Colonic mucosa (tissue), 4 donors: ENCODE measurements around the gene SPSB4. TPM values are rescaled to one million over a fixed set of nuclear protein-coding genes. Genes with fewer than 3 reads are reported as not detected.

Source experiments
- DNase-seq: peaks from one replicate; pipeline ENCODE4 v3.0.0-alpha.2; 2020
- H3K27ac ChIP-seq: fragments of 200-600 bp; one replicate; pipeline ENCODE4 v1.8.0; 2021
- H3K27me3 ChIP-seq: fragments of 200-600 bp; one replicate; pipeline ENCODE4 v1.8.0; 2021
- H3K36me3 ChIP-seq: fragments of 200-600 bp; one replicate; pipeline ENCODE4 v1.8.0; 2021
- H3K4me1 ChIP-seq: fragments of 200-600 bp; one replicate; pipeline ENCODE4 v1.8.0; 2021; ENCODE audit warnings: mild to moderate bottlenecking
- H3K4me3 ChIP-seq: fragments of 200-600 bp; one replicate; pipeline ENCODE4 v1.8.0; 2021
- H3K9ac ChIP-seq, 2 donors: one replicate each; pipeline ENCODE4 v1.7.0; 2013; ENCODE audit warnings: control low read depth in 2 of 2, low read depth in 2 of 2, low read length in 2 of 2
- H3K9me3 ChIP-seq: fragments of 200-600 bp; one replicate; pipeline ENCODE4 v1.8.0; 2021
- intact Hi-C: fragments of 100-400 bp; cut with DNase I; formaldehyde crosslinking; loops from one replicate; pipeline ENCODE4 v1.14.1; 2022
- total RNA-seq, 2 donors: library from RNA; stranded (reverse); fragmentation: NEBNext Ultra II Directional in 1 of 2; extraction: Animal tissue kit (Norgen Biotek cat#: 25700) in 1 of 2; gene quantifications; one replicate each; pipeline ENCODE4 v1.2.1, GENCODE V29; 2021
- TF ChIP-seq, protein P1 (sequence below): fragments of 200-600 bp; IDR thresholded peaks from one replicate; pipeline ENCODE4 v1.8.0; 2022; ENCODE audit warnings: antibody characterized with exemption, mild to moderate bottlenecking
- donor health status: healthy.
- donor health status: DM: no; HTN: no; CAD: no.
- donor health status: DM: no; HTN: no; CAD: no.

The SPSB4 gene
- total RNA-seq, 2 donors from 2014 or later, result not detected

DNA sequence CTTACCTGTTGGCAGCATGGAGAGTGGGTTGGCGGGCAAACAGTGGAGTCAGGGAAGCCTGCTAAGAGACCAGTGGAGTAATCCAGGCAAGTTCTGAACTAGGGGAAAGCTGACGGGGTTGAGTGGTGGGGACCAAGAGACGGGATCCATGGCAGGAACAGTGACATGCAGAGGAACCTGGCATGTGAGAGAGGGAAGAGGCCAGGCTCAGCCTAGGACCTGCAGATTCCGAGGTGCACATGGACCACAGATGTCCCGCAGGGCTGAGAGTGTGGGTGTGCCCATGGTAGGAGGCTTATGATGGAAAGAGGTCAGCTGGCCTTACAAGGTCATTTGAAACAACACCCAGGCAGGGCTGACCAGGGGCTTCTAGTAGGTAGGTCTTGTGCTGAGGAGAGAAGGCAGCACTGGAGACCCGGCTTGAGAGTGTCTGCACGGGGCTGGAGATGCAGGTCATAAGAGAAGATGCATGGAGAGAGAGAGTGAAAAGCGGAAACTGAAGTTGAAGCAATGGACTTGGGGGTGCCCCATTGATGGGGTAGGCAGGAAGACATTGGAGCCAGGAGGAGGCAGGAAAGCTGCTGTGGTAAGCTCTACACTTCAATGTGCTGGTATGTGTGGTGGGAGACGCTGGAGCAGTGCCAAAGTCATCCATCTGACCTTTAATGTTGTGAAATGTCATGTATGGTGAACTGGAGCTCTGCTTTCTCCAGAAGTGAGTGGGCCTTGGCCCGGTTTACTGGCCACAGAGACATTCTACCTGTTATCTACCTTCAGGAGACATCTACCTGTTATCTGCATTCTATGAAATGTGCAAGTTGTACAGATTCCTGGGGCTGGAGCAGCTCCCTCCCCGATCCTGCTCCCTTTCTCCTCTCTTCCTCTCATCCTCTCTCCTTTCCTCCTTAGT is 4.6 kb downstream of the SPSB4 start:
- H3K9ac ChIP-seq, result no peak overlapping the region
- TF ChIP-seq, protein P1, sequence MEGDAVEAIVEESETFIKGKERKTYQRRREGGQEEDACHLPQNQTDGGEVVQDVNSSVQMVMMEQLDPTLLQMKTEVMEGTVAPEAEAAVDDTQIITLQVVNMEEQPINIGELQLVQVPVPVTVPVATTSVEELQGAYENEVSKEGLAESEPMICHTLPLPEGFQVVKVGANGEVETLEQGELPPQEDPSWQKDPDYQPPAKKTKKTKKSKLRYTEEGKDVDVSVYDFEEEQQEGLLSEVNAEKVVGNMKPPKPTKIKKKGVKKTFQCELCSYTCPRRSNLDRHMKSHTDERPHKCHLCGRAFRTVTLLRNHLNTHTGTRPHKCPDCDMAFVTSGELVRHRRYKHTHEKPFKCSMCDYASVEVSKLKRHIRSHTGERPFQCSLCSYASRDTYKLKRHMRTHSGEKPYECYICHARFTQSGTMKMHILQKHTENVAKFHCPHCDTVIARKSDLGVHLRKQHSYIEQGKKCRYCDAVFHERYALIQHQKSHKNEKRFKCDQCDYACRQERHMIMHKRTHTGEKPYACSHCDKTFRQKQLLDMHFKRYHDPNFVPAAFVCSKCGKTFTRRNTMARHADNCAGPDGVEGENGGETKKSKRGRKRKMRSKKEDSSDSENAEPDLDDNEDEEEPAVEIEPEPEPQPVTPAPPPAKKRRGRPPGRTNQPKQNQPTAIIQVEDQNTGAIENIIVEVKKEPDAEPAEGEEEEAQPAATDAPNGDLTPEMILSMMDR, result no peak
- no peaks in the 10 kb centered on the region for H3K36me3 ChIP-seq
- no peaks in the 10 kb centered on the region for H3K4me1 ChIP-seq
- no peak overlapping the region for H3K27ac ChIP-seq
- H3K9me3 ChIP-seq, result no peaks in the 10 kb centered on the region
- DNase-seq, result no peak
- no peak overlapping the region for H3K4me3 ChIP-seq
- intact Hi-C loops, result no loop called here
- peaks cover 22% of the 10 kb centered on the region for H3K27me3 ChIP-seq

DNA sequence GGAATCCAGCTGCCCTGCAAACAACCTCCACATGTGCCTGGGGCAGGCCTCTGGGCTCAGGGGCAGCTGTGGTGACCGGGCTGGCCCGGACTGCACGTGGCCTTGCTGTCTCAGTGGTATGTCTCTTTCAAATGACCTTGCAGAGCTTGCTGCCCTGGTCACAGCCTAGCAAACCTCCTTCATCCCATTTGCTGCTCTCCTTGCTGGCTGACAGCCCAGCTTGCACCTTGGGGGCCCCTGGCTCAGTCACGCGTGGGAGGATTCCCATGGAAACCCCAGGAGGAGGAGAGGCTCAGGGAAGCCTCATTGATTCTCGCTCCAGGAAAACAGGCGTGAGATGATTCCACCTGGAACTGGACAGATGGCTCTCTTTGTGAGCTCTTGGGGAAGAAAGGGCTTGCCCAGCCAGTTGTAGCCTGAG is 5.6 kb downstream of the SPSB4 start:
- no peaks in the 10 kb centered on the region for H3K9me3 ChIP-seq
- H3K36me3 ChIP-seq, result no peaks in the 10 kb centered on the region
- intact Hi-C loops, result no loop called here
- TF ChIP-seq, protein P1, result no peak
- peaks cover 12% of the 10 kb centered on the region for H3K27me3 ChIP-seq
- H3K4me3 ChIP-seq, result no peak overlapping the region
- no peak for DNase-seq
- H3K27ac ChIP-seq, result no peak overlapping the region
- H3K9ac ChIP-seq, result no peak overlapping the region
- H3K4me1 ChIP-seq, result no peaks in the 10 kb centered on the region

DNA sequence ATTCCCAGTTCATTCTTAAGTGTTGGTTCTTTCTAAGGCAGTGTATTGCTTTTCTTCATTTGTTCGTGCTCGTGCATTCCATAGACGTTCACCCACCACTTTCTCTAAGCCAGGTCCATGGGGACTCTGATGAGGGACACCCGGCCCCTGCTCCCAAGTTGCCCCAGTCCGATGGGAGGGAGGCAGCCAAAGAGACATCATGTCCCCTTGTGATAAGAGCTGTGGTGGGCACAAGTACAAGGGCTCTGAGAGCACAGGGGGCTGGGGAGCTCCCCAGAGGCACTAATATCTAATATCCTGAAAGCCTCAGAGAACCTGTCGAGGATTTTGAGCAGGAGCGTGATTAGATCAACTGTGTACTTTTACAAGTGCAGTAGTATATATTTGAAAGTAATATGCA is 6.3 kb downstream of the SPSB4 start:
- DNase-seq, result no peak
- H3K27me3 ChIP-seq, result peaks cover 5% of the 10 kb centered on the region

DNA sequence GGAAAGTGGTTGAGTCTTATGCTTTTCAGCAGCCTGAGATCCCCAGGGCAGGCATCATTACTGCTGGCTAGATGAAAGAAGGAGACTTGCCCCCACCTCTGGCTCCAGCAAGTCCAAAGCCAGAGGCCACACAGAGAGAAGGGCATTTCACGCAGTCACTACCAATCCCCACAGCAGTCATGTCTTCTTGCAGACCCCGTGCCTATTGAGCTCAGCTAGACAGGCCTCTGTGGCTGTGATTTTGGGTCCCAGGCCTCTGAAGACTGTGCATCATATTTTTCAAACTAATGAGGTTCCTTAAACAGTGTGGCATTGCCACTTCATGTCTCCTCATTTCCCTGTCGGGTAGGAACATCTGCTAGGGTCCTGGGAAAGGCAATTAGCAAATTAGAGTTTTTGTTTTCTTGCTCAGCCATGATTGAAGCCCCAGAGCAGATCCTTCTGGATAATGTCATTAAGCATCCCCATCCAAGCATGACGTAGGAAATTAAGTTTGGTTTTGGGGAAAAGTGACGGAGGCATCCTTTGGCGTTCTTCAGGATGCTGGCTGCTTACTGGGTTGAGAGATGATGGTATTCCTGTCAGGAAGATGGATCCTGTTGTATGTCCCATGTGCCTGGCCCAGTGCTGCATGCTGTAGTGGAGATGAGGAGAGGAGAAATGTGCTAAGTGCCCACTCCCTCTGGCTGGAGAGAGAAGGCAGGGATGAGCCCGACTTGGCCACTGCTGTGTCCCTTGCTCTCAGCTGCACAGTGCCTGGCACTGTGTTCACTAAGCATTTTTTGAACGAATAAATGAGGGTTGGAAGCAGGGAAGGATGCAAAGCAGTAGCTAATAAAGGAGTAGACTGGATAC is 7.0 kb downstream of the SPSB4 start:
- Histone ChIP-seq H3K4me1 (no peaks in the 10 kb centered on the region), H3K27me3 (no peaks in the 10 kb centered on the region), H3K4me3 (no peak overlapping the region), H3K9me3 (no peaks in the 10 kb centered on the region), H3K27ac (no peak overlapping the region), H3K36me3 (no peaks in the 10 kb centered on the region), H3K9ac (no peak overlapping the region)
- intact Hi-C loops, result no loop called here
- TF ChIP-seq, protein P1, result no peak
- DNase-seq, result no peak

More for the DNA sequence above, 6.3 kb downstream of the SPSB4 start:
- no peaks in the 10 kb centered on the region for H3K36me3 ChIP-seq
- H3K27ac ChIP-seq, result no peak overlapping the region
- H3K4me3 ChIP-seq, result no peak overlapping the region
- no peaks in the 10 kb centered on the region for H3K9me3 ChIP-seq
- intact Hi-C loops, result no loop called here
- no peak overlapping the region for H3K9ac ChIP-seq
- H3K4me1 ChIP-seq, result no peaks in the 10 kb centered on the region
- TF ChIP-seq, protein P1, result no peak

DNA sequence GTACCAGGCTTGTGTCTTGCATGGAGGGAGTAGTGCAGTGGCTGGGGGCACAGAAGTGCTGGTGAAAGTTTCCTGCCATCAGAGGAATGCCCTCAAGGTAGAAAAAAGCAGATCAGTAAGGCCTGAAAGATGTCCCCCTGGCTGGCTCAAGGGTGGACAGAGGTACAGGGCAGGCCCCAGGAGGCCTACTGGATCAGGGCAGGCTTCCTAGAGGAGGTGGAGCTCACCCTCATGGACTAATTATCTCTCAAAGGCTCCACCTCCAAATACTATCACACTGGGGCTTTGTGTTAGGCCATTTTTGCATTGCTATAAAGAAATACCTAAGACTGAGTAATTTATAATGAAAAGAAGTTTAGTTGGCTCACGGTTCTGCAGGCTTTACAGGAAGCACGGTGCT is 7.8 kb downstream of the SPSB4 start:
- H3K36me3 ChIP-seq, result no peaks in the 10 kb centered on the region
- H3K4me3 ChIP-seq, result no peak overlapping the region
- H3K4me1 ChIP-seq, result no peaks in the 10 kb centered on the region
- no peaks in the 10 kb centered on the region for H3K9me3 ChIP-seq
- no peak overlapping the region for H3K9ac ChIP-seq
- no peak for DNase-seq
- no peaks in the 10 kb centered on the region for H3K27me3 ChIP-seq
- H3K27ac ChIP-seq, result no peak overlapping the region
- intact Hi-C loops, result no loop called here
- TF ChIP-seq, protein P1, result no peak
